Vagina (tissue), 2 donors: Measurements from ENCODE around the gene PSORS1C1. TPM values are rescaled to one million over a fixed set of nuclear protein-coding genes. Genes with fewer than 3 reads are reported as not detected.
"Not testable (repeated sequence)": the region's sequence is repeated elsewhere in the genome, so short reads cannot be mapped to it uniquely, and the experiment has no call there.

Experiments used
- DNase-seq, 2 donors: peaks; one replicate each; pipeline ENCODE4 v3.0.0-alpha.2; 2017; ENCODE audit errors: extremely low spot score in 2 of 2
- H3K27ac ChIP-seq: fragments of 200-600 bp; sonication (generic); one replicate; pipeline ENCODE4 v1.5.1; 2019
- H3K27me3 ChIP-seq: fragments of 200-600 bp; sonication (generic); one replicate; pipeline ENCODE4 v1.5.1; 2019
- H3K36me3 ChIP-seq, 2 donors: fragments of 200-600 bp; sonication (generic); one replicate each; pipeline ENCODE4 v1.5.1; 2017 to 2019
- H3K4me1 ChIP-seq: fragments of 200-600 bp; sonication (generic); one replicate; pipeline ENCODE4 v1.5.1; 2019
- H3K4me3 ChIP-seq, 2 donors: fragments of 200-600 bp; sonication (generic); 1 replicate in 1 of 2; 2 replicates in 1 of 2; pipeline ENCODE4 v1.5.1; 2016 to 2019
- H3K9me3 ChIP-seq: fragments of 200-600 bp; sonication (generic); one replicate; pipeline ENCODE4 v1.5.1; 2019
- POLR2A ChIP-seq, 2 donors: fragments of 450-650 bp; IDR thresholded peaks; one replicate each; pipeline ENCODE4 v1.6.1; 2017; ENCODE audit warnings: antibody characterized with exemption in 2 of 2, mild to moderate bottlenecking in 2 of 2, moderate library complexity in 2 of 2
- POLR2AphosphoS5 ChIP-seq, 2 donors: sonication (generic); formaldehyde crosslinking; IDR thresholded peaks; one replicate each; pipeline ENCODE4 v1.9.0; 2017; ENCODE audit warnings: antibody characterized with exemption in 2 of 2, mild to moderate bottlenecking in 2 of 2, low read depth in 1 of 2; ENCODE audit not compliant: insufficient read depth in 1 of 2
- intact Hi-C: fragments of 100-400 bp; cut with DNase I; formaldehyde crosslinking; loops from one replicate; pipeline ENCODE4 v1.15.1; 2023
- total RNA-seq: library from RNA; depleted of rRNA; stranded (reverse); fragments of >200 nt; gene quantifications from one replicate; pipeline ENCODE4 v1.2.3, GENCODE V29; 2016
- TF ChIP-seq, protein P1 (sequence below), 3 experiments: fragments of 450-650 bp in 2 of 3; fragments of 200-600 bp in 1 of 3; sonication (generic) in 1 of 3; IDR thresholded peaks; one replicate each; pipeline ENCODE4 v1.5.1; 2017 to 2019; ENCODE audit warnings: antibody characterized with exemption in 3 of 3, mild to moderate bottlenecking in 2 of 3, moderate library complexity in 2 of 3

PSORS1C1 gene
- total RNA-seq, 1 donor from 2014 or later: 9.6 TPM

DNA sequence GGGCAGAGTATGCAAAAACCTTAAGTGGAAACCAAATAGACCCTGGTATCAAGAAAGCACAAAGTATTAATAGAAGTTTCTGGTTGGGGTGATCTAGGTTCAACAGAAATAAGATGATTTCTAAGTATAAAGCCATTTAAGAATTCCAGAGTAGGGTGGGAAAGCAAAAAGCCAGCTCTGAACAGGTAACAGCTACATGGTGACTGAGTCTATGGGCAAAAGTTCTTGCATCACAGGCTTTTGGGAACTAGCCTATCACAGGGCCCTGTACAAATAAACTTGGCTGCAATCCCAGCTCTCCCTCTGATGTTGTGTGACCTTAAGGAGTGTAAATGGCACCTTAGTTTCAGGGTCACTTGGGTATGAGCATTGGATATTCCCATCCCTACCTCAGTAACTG lies 49.3 kb downstream of the PSORS1C1 start:
- no peak for TF ChIP-seq POLR2AphosphoS5 (IDR thresholded peaks at IDR 0.05; ENCODE audit: insufficient read depth in 1 of 2, low read depth in 1 of 2)
- TF ChIP-seq, protein P1, sequence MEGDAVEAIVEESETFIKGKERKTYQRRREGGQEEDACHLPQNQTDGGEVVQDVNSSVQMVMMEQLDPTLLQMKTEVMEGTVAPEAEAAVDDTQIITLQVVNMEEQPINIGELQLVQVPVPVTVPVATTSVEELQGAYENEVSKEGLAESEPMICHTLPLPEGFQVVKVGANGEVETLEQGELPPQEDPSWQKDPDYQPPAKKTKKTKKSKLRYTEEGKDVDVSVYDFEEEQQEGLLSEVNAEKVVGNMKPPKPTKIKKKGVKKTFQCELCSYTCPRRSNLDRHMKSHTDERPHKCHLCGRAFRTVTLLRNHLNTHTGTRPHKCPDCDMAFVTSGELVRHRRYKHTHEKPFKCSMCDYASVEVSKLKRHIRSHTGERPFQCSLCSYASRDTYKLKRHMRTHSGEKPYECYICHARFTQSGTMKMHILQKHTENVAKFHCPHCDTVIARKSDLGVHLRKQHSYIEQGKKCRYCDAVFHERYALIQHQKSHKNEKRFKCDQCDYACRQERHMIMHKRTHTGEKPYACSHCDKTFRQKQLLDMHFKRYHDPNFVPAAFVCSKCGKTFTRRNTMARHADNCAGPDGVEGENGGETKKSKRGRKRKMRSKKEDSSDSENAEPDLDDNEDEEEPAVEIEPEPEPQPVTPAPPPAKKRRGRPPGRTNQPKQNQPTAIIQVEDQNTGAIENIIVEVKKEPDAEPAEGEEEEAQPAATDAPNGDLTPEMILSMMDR (IDR thresholded peaks at IDR 0.05): no peak
- no peak for TF ChIP-seq POLR2A (IDR thresholded peaks at IDR 0.05)
- intact Hi-C loops: no loop called here
- H3K9me3 ChIP-seq: no peaks in the 10 kb centered on the region
- peaks cover 10% of the 10 kb centered on the region for H3K4me1 ChIP-seq
- H3K27me3 ChIP-seq: no peaks in the 10 kb centered on the region
- no peak overlapping the region for H3K27ac ChIP-seq
- no peaks in the 10 kb centered on the region for H3K36me3 ChIP-seq
- DNase-seq: no peak
- no peak overlapping the region for H3K4me3 ChIP-seq

DNA sequence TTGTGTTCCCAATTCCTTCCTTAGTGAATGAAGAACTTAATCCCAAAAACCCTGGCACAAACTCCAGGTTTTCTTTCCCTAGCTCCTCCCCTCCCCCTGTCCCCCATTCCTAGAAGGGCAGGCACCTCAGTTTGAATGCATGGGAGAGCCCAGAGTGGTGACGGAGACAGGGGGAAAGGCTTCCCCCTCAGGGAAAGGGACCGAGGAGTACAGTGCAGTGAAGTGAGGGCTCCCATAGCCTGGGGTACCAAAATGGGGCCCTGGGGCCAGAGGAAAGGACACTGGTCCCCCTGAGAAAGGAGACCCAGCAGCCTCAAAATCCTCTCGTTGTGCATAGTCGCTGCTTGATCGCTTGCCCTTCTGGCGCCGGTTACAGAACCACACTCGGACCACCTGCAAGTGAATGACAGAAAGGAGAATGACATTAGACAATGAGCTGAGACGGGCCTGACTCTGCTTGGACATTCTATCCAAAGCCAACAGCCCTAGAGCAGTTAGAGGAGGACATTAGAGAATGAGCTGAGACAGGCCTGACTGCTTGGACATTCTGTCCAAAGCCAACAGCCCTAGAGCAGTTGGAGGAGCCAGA lies 50.0 kb downstream of the PSORS1C1 start:
- H3K36me3 ChIP-seq, H3K4me1 ChIP-seq, H3K4me3 ChIP-seq, H3K27me3 ChIP-seq, DNase-seq, H3K9me3 ChIP-seq, H3K27ac ChIP-seq, intact Hi-C loops: not testable (repeated sequence)

DNA sequence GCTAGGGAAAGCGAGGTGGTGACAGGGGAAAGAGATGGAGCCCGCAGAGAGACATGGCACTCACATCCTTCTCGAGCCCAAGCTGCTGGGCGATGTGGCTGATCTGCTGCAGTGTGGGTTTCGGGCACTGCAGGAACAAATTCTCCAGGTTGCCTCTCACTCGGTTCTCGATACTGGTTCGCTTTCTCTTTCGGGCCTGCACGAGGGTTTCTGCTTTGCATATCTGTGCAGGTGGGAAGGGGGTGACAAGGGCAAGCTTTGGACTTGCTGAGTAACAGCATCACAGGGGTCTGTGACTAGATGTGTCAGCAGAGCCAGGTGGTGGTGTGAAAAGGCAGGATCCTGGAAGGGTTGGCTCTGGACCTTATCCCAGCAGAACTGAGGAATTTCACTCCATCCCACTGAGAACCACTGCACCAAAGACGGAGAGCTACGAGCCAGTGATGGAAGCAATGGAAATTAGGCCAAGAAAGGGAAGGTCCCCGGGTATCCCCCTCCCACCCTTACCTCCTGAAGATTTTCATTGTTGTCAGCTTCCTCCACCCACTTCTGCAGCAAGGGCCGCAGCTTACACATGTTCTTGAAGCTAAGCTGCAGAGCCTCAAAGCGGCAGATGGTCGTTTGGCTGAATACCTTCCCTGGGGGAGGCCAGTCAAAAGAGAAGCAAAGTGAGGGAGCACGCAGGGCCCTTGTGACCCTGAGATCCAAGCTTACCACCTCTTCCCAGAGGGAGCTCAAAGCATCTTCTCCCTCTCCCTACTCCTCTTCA lies 50.6 kb downstream of the PSORS1C1 start:
- H3K9me3 ChIP-seq, H3K27me3 ChIP-seq, H3K4me1 ChIP-seq, H3K27ac ChIP-seq, H3K36me3 ChIP-seq, DNase-seq, H3K4me3 ChIP-seq, intact Hi-C loops: not testable (repeated sequence)

DNA sequence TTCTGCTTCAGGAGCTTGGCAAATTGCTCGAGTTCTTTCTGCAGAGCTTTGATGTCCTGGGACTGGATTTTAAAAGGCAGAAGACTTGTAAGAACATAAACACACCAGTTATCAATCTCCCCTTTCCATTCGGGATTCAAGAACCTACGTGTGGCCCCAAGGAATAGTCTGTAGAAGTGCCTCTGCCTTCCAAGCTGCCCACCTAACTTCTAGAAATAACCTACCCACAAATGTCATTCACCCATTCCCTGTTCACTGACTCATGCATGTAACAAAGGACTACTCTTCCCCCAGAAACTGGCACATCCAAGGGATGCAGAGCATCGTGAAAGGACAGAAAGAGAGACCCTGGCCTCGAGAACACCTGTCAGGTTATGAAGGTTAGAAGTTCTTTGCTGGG lies 51.4 kb downstream of the PSORS1C1 start:
- intact Hi-C loops: no loop called here
- no peaks in the 10 kb centered on the region for H3K9me3 ChIP-seq
- no peak overlapping the region for H3K27ac ChIP-seq
- no peaks in the 10 kb centered on the region for H3K36me3 ChIP-seq
- TF ChIP-seq POLR2A (IDR thresholded peaks at IDR 0.05): no peak
- TF ChIP-seq, protein P1 (IDR thresholded peaks at IDR 0.05): no peak
- no peak for TF ChIP-seq POLR2AphosphoS5 (IDR thresholded peaks at IDR 0.05; ENCODE audit: insufficient read depth in 1 of 2, low read depth in 1 of 2)
- no peak overlapping the region for H3K4me3 ChIP-seq
- DNase-seq: no peak
- H3K27me3 ChIP-seq: no peaks in the 10 kb centered on the region
- H3K4me1 ChIP-seq: no peaks in the 10 kb centered on the region

DNA sequence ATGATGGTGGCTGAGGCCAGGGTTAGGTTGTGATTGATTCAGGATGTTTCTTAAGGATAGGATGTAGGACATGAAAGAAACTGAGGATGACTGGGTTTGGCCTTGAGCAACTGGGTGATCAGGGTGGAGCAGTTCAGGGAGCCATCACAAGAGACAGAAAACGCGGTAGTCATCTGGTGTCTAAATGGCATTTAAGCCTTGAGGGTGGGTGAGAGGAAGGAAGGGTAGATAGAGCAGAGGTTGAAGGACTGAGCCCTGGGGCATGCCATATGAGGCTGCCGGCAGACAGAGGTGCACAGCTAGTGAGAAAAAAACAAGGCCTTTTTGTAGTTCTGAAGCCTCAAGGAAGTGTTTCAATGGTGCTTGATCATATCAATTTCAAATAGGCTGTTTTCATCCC lies 54.0 kb downstream of the PSORS1C1 start:
- no peak overlapping the region for H3K27ac ChIP-seq
- no peaks in the 10 kb centered on the region for H3K9me3 ChIP-seq
- intact Hi-C loops: no loop called here
- H3K27me3 ChIP-seq: no peaks in the 10 kb centered on the region
- no peaks in the 10 kb centered on the region for H3K36me3 ChIP-seq
- no peak for DNase-seq
- TF ChIP-seq, protein P1 (IDR thresholded peaks at IDR 0.05): no peak
- H3K4me3 ChIP-seq: no peak overlapping the region
- no peaks in the 10 kb centered on the region for H3K4me1 ChIP-seq

DNA sequence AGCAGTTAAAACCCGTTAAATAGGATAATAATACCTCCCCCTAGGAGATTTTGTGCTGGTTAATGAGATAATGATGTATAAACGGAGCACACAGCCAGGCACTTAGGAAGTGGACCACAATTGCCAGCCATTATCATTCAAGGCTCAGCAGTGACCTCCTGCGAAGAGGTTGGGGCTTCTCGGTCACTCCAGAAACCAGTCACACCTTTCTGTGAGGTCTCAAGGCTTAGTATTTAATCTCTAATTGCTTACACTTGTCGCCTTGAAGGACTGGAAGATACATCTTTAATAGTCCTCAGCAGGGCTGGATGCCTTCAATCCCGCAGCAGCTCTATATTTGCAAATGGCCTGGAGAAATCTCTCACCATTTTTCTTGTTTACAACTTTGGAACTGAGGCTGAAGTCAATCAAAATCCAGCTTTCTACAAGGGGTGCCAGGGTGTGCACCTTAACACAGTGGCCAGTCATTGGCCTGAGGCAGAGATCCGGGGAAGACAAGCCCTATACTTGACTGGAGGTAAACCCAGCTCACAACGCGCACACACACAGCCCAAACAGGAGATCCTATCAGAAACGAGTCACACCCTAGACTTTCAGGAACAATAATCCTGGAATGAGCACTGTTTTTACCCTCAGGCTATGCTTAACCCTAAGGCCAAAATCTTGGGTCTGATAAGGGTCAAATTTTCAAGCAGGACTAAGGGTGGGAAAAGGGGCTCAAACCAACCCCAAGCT lies 54.7 kb downstream of the PSORS1C1 start:
- no peaks in the 10 kb centered on the region for H3K36me3 ChIP-seq
- no peaks in the 10 kb centered on the region for H3K27me3 ChIP-seq
- no peaks in the 10 kb centered on the region for H3K9me3 ChIP-seq
- no peak overlapping the region for H3K27ac ChIP-seq
- TF ChIP-seq POLR2AphosphoS5 (IDR thresholded peaks at IDR 0.05; ENCODE audit: insufficient read depth in 1 of 2, low read depth in 1 of 2): no peak
- TF ChIP-seq POLR2A (IDR thresholded peaks at IDR 0.05): no peak
- TF ChIP-seq, protein P1 (IDR thresholded peaks at IDR 0.05): no peak
- H3K4me3 ChIP-seq: no peak overlapping the region
- H3K4me1 ChIP-seq: no peaks in the 10 kb centered on the region
- intact Hi-C loops: no loop called here
- DNase-seq: no peak

DNA sequence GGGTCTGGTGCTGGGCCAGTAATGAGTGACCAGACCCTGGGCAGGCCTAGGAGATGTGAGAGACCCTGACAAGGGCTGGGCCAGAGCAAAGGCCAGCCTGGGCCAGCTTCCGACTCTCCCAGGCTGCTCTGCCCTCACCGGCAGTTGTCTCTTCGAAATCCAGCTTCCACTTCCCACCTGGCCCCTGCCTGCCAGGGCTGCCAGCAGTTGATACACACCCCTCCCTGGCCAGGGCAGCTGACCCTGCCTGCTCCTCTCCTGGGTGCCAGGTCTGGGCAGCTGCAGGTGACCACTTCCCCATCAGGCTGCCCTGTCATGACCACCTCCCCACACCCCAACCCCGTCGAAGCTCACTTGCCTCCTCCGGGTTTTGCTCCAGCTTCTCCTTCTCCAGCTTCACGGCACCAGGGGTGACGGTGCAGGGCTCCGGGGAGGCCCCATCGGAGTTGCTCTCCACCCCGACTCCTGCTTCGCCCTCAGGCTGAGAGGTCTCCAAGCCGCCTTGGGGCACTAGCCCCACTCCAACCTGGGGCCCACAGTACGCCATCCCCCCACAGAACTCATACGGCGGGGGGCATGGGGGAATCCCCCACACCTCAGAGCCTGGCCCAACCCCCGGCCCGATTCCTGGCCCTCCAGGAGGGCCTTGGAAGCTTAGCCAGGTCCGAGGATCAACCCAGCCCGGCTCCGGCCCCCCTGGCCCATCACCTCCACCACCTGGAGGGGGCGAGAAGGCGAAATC lies 55.4 kb downstream of the PSORS1C1 start:
- DNase-seq, intact Hi-C loops, H3K4me1 ChIP-seq, H3K27me3 ChIP-seq, H3K27ac ChIP-seq, H3K9me3 ChIP-seq, H3K36me3 ChIP-seq, H3K4me3 ChIP-seq: not testable (repeated sequence)
